ENCODE data around the gene CHERP. TPM values are rescaled to one million over a fixed set of nuclear protein-coding genes. Genes with fewer than 3 reads are reported as not detected.

CHERP gene
- total and polyA plus RNA-seq, 2 donors (not counting 1 experiment from before 2014, with no cell fraction given), result 2.4 to 6.1 TPM

- no peak overlapping the region for H3K9ac ChIP-seq (ENCODE audit: insufficient read depth, low read length)
- no peaks in the 10 kb centered on the region for H4K20me1 ChIP-seq (ENCODE audit: control insufficient read depth, extremely low read depth, insufficient read depth, low read length)
- H2AFZ ChIP-seq (ENCODE audit: low read length), result no peak overlapping the region
- TF ChIP-seq EZH2 (IDR thresholded peaks at IDR 0.05; ENCODE audit: low read length, missing control alignments), result no peak
- no peak for TF ChIP-seq CTCF (conservative IDR thresholded peaks at IDR 0.05 in 1 of 2, IDR thresholded peaks at IDR 0.05 in 1 of 2; ENCODE audit: low read depth in 1 of 2, low read length in 2 of 2)
- no peaks in the 10 kb centered on the region for H3K79me2 ChIP-seq (ENCODE audit: control insufficient read depth, insufficient read depth, low read length)
- H3K27ac ChIP-seq (ENCODE audit: insufficient read depth, low read length), result no peak overlapping the region
- H3K4me1 ChIP-seq (ENCODE audit: control insufficient read depth, extremely low read depth, insufficient read depth, low read length), result no peaks in the 10 kb centered on the region
- no peak overlapping the region for H3K4me3 ChIP-seq (replicated peaks in 1 of 4; ENCODE audit: control extremely low read depth in 1 of 4, insufficient read depth in 1 of 4, low read depth in 3 of 4, low read length in 4 of 4)
- H3K4me2 ChIP-seq (ENCODE audit: extremely low read depth, insufficient read depth, low read length), result no peak overlapping the region
- DNase-seq (ENCODE audit: low read depth in 2 of 2), result no peak
- H3K27me3 ChIP-seq (ENCODE audit: control insufficient read depth, insufficient read depth, low read length), result no peaks in the 10 kb centered on the region
- H3K9me3 ChIP-seq (ENCODE audit: control insufficient read depth, insufficient read depth, low read depth, low read length), result no peaks in the 10 kb centered on the region
- peaks cover 46% of the 10 kb centered on the region for H3K36me3 ChIP-seq (ENCODE audit: control insufficient read depth, insufficient read depth, low read length)
These were observed 12.6 kb downstream of the CHERP start for GRCh38 chr19:16529466-16530144.

GRCh38 chr19:16527971-16528521 lies 14.2 kb downstream of the CHERP start:
- H3K4me3 ChIP-seq (replicated peaks in 1 of 4; ENCODE audit: control extremely low read depth in 1 of 4, insufficient read depth in 1 of 4, low read depth in 3 of 4, low read length in 4 of 4), result no peak overlapping the region
- no peaks in the 10 kb centered on the region for H3K27me3 ChIP-seq (ENCODE audit: control insufficient read depth, insufficient read depth, low read length)
- H2AFZ ChIP-seq (ENCODE audit: low read length), result no peak overlapping the region
- H3K4me1 ChIP-seq (ENCODE audit: control insufficient read depth, extremely low read depth, insufficient read depth, low read length), result no peaks in the 10 kb centered on the region
- no peak for TF ChIP-seq EZH2 (IDR thresholded peaks at IDR 0.05; ENCODE audit: low read length, missing control alignments)
- TF ChIP-seq CTCF (conservative IDR thresholded peaks at IDR 0.05 in 1 of 2, IDR thresholded peaks at IDR 0.05 in 1 of 2; ENCODE audit: low read depth in 1 of 2, low read length in 2 of 2), result peak; percentile 16 to 64
- no peaks in the 10 kb centered on the region for H3K9me3 ChIP-seq (ENCODE audit: control insufficient read depth, insufficient read depth, low read depth, low read length)
- peak in 1 of 2 donors; percentile 29 for DNase-seq (ENCODE audit: low read depth in 2 of 2)
- no peaks in the 10 kb centered on the region for H4K20me1 ChIP-seq (ENCODE audit: control insufficient read depth, extremely low read depth, insufficient read depth, low read length)
- peaks cover 45% of the 10 kb centered on the region for H3K36me3 ChIP-seq (ENCODE audit: control insufficient read depth, insufficient read depth, low read length)
- H3K27ac ChIP-seq (ENCODE audit: insufficient read depth, low read length), result no peak overlapping the region
- no peak overlapping the region for H3K9ac ChIP-seq (ENCODE audit: insufficient read depth, low read length)
- H3K4me2 ChIP-seq (ENCODE audit: extremely low read depth, insufficient read depth, low read length), result no peak overlapping the region
- H3K79me2 ChIP-seq (ENCODE audit: control insufficient read depth, insufficient read depth, low read length), result no peaks in the 10 kb centered on the region

GRCh38 chr19:16527334-16527935 lies 14.8 kb downstream of the CHERP start:
- Histone ChIP-seq H3K27ac (ENCODE audit: insufficient read depth, low read length) (no peak overlapping the region), H3K36me3 (ENCODE audit: control insufficient read depth, insufficient read depth, low read length) (peaks cover 44% of the 10 kb centered on the region), H3K4me2 (ENCODE audit: extremely low read depth, insufficient read depth, low read length) (no peak overlapping the region), H3K9me3 (ENCODE audit: control insufficient read depth, insufficient read depth, low read depth, low read length) (no peaks in the 10 kb centered on the region), H3K4me3 (replicated peaks in 1 of 4; ENCODE audit: control extremely low read depth in 1 of 4, insufficient read depth in 1 of 4, low read depth in 3 of 4, low read length in 4 of 4) (no peak overlapping the region), H3K79me2 (ENCODE audit: control insufficient read depth, insufficient read depth, low read length) (no peaks in the 10 kb centered on the region), H3K4me1 (ENCODE audit: control insufficient read depth, extremely low read depth, insufficient read depth, low read length) (no peaks in the 10 kb centered on the region), H2AFZ (ENCODE audit: low read length) (no peak overlapping the region), H3K9ac (ENCODE audit: insufficient read depth, low read length) (no peak overlapping the region), H3K27me3 (ENCODE audit: control insufficient read depth, insufficient read depth, low read length) (no peaks in the 10 kb centered on the region), H4K20me1 (ENCODE audit: control insufficient read depth, extremely low read depth, insufficient read depth, low read length) (no peaks in the 10 kb centered on the region)
- no peak for DNase-seq (ENCODE audit: low read depth in 2 of 2)
- TF ChIP-seq CTCF (conservative IDR thresholded peaks at IDR 0.05 in 1 of 2, IDR thresholded peaks at IDR 0.05 in 1 of 2; ENCODE audit: low read depth in 1 of 2, low read length in 2 of 2) (no peak), EZH2 (IDR thresholded peaks at IDR 0.05; ENCODE audit: low read length, missing control alignments) (no peak)
